MM.1S (cell line): ENCODE measurements around the gene DNTT.
A peak's percentile ranks its signal among the peaks of the same experiment; 100 is the strongest.

Experiments
- DNase-seq: peaks from one replicate; pipeline ENCODE4 v3.0.0-alpha.2; 2015
- H2AFZ ChIP-seq: fragments of 300-600 bp; sonication (generic); 2 replicates; pipeline ENCODE4 v1.6.0; 2016; ENCODE audit warnings: antibody characterized with exemption, low read length
- H3F3A ChIP-seq: fragments of 300-600 bp; sonication (generic); 2 replicates; pipeline ENCODE4 v1.6.1; 2016; ENCODE audit warnings: mild to moderate bottlenecking, antibody characterized with exemption, low read length, moderate library complexity, mixed read lengths; ENCODE audit not compliant: insufficient read depth
- H3K27ac ChIP-seq: fragments of 300-600 bp; sonication (generic); 2 replicates; pipeline ENCODE4 v1.5.1; 2016; ENCODE audit warnings: mild to moderate bottlenecking, low read length
- H3K27me3 ChIP-seq: fragments of 300-600 bp; sonication (generic); replicated peaks from 2 replicates; pipeline ENCODE4 v1.6.0; 2016; ENCODE audit warnings: low read length; ENCODE audit not compliant: insufficient read depth
- H3K36me3 ChIP-seq: fragments of 300-600 bp; sonication (generic); replicated peaks from 2 replicates; pipeline ENCODE4 v1.6.1; 2016; ENCODE audit warnings: mild to moderate bottlenecking, low read length, mixed read lengths; ENCODE audit not compliant: insufficient read depth
- H3K4me1 ChIP-seq: fragments of 300-600 bp; sonication (generic); 2 replicates; pipeline ENCODE4 v1.6.1; 2016; ENCODE audit warnings: low read length, mixed read lengths
- H3K4me2 ChIP-seq: fragments of 300-600 bp; sonication (generic); 2 replicates; pipeline ENCODE4 v1.6.0; 2016; ENCODE audit warnings: low read depth, low read length
- H3K4me3 ChIP-seq: fragments of 300-600 bp; sonication (generic); 2 replicates; pipeline ENCODE4 v1.5.1; 2016; ENCODE audit warnings: low read length, mixed read lengths
- H3K79me2 ChIP-seq: fragments of 300-600 bp; sonication (generic); 2 replicates; pipeline ENCODE4 v1.6.1; 2016; ENCODE audit warnings: mixed run types, low read length, mixed read lengths
- H3K9ac ChIP-seq: fragments of 300-600 bp; sonication (generic); 2 replicates; pipeline ENCODE4 v1.6.1; 2016; ENCODE audit warnings: low read length, mixed read lengths
- H3K9me2 ChIP-seq: fragments of 300-600 bp; sonication (generic); replicated peaks from 2 replicates; pipeline ENCODE4 v1.6.1; 2016; ENCODE audit warnings: mild to moderate bottlenecking, low read length, mixed read lengths; ENCODE audit not compliant: insufficient read depth
- H3K9me3 ChIP-seq: fragments of 300-600 bp; sonication (generic); replicated peaks from 2 replicates; pipeline ENCODE4 v1.6.1; 2016; ENCODE audit warnings: mild to moderate bottlenecking, low read length, mixed read lengths; ENCODE audit not compliant: insufficient read depth
- H4K20me1 ChIP-seq: fragments of 300-600 bp; sonication (generic); 2 replicates; pipeline ENCODE4 v1.6.1; 2016; ENCODE audit warnings: mild to moderate bottlenecking, low read length, moderate library complexity, mixed read lengths; ENCODE audit not compliant: insufficient read depth
- EZH2 ChIP-seq: fragments of 300-600 bp; sonication (generic); optimal IDR thresholded peaks from 2 replicates; pipeline ENCODE3; 2017; ENCODE audit warnings: low read depth, mild to moderate bottlenecking, antibody characterized with exemption, low read length, mixed read lengths
- EZH2phosphoT487 ChIP-seq: fragments of 300-600 bp; sonication (generic); IDR thresholded peaks from 2 replicates; pipeline ENCODE4 v1.6.1; 2018; ENCODE audit warnings: antibody characterized with exemption, low read length
- TF ChIP-seq, protein P1 (sequence below): fragments of 300-600 bp; sonication (generic); IDR thresholded peaks from 2 replicates; pipeline ENCODE4 v1.5.1; 2016; ENCODE audit warnings: antibody characterized with exemption, low read length, mixed read lengths

The DNTT gene

DNA sequence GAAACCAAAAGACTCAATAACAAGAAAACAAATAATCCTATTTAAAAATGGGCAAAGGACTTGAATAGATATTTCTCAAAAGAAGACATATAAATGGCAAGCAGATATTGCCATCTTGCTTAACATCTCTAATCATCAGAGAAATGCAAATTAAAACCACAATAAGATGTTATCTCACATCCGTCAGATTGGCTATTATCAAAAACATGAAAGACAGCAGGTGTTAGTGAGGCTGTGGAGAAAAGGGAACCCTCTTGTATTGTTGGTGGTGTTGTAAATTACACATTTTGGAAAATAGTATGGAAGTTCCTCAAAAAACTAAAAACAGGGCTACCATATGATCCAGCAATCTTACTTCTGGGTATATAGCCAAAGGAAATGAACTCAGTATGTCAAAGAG, 28.9 kb downstream of the DNTT start:
- no peaks in the 10 kb centered on the region for H3K36me3 ChIP-seq
- TF ChIP-seq EZH2phosphoT487 (no peak), EZH2 (no peak)
- TF ChIP-seq, protein P1, sequence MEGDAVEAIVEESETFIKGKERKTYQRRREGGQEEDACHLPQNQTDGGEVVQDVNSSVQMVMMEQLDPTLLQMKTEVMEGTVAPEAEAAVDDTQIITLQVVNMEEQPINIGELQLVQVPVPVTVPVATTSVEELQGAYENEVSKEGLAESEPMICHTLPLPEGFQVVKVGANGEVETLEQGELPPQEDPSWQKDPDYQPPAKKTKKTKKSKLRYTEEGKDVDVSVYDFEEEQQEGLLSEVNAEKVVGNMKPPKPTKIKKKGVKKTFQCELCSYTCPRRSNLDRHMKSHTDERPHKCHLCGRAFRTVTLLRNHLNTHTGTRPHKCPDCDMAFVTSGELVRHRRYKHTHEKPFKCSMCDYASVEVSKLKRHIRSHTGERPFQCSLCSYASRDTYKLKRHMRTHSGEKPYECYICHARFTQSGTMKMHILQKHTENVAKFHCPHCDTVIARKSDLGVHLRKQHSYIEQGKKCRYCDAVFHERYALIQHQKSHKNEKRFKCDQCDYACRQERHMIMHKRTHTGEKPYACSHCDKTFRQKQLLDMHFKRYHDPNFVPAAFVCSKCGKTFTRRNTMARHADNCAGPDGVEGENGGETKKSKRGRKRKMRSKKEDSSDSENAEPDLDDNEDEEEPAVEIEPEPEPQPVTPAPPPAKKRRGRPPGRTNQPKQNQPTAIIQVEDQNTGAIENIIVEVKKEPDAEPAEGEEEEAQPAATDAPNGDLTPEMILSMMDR, result no peak
- H3K9me2 ChIP-seq, result no peaks in the 10 kb centered on the region
- no peak overlapping the region for H3K9ac ChIP-seq
- H3F3A ChIP-seq, result no peaks in the 10 kb centered on the region
- no peak for DNase-seq
- no peak overlapping the region for H3K4me3 ChIP-seq
- no peaks in the 10 kb centered on the region for H3K27me3 ChIP-seq
- no peak overlapping the region for H2AFZ ChIP-seq
- no peaks in the 10 kb centered on the region for H3K9me3 ChIP-seq
- no peaks in the 10 kb centered on the region for H4K20me1 ChIP-seq
- H3K27ac ChIP-seq, result no peak overlapping the region
- H3K4me1 ChIP-seq, result no peaks in the 10 kb centered on the region
- H3K4me2 ChIP-seq, result no peak overlapping the region
- H3K79me2 ChIP-seq, result no peaks in the 10 kb centered on the region

DNA sequence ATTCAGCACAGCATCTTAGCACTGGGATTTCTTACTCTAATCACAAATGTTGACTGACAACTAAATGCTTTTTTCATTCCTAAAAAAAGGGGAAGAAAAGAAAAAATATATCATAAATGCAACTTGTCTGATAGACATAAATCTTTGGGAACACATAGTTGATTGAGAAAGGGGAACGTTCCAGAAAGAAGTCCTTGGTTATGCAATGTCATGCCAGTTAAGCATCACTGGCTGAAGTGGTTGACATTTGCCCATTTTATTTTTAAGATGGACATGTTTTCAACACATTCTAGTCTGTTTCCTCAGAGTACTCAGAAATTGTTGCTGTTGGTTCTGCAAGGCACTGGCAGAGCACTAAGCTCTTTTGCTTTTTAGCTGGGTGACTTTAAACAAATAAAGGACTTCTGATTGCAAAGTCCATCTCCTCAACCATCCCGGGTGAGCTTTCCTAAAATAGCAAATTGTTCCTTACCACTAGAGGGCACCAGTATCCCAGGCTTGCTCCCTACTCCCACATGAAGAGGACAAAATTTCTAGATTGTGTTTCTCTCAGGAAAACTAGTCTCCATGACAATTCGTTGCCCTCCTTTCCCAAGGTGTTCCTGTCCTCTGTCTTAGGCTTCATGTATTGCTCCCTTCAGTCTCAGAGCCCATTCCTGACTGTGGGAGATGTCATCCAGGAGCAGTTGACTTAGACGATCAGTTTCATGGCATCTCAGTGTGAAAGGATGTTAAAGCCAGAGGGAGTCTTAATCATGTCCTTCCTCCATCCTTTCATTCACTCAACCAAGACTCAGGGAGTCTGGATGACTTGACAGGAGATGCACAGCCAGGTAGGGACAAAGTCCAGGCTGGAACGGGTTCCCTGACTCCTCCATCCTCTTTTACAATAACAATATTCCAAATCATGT, 30.6 kb downstream of the DNTT start:
- TF ChIP-seq, protein P1, result peak; percentile 77
- TF ChIP-seq EZH2, result no peak
- Histone ChIP-seq H3K36me3 (no peaks in the 10 kb centered on the region), H3K79me2 (no peaks in the 10 kb centered on the region), H3K27me3 (no peaks in the 10 kb centered on the region), H3K4me2 (no peak overlapping the region), H3K4me3 (no peak overlapping the region), H2AFZ (no peak overlapping the region), H3F3A (no peaks in the 10 kb centered on the region), H3K9me3 (no peaks in the 10 kb centered on the region), H3K9ac (no peak overlapping the region), H3K27ac (no peak overlapping the region), H3K9me2 (no peaks in the 10 kb centered on the region), H4K20me1 (no peaks in the 10 kb centered on the region), H3K4me1 (no peaks in the 10 kb centered on the region)
- DNase-seq, result peak; percentile 13

DNA sequence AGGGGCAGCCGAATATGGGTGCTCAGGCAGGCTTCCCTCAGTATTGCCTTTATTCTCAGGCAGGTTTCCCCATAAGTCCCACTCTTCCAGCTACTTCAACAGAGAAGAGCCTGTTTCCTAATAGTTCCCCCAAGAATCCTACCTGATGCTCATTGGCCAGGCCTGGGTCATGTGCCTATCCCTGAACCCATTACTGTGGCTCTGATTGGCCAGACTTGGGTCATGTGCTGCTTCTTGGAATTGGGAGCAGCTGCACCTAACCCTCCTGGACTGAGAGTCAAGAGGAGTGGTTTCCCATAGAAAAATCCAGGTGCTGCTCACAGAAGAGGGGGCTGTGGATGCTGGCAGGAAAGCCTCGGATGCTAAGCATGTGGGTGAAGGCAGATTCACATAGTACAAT, 32.9 kb downstream of the DNTT start:
- DNase-seq, result no peak
- Histone ChIP-seq H3K27me3 (no peaks in the 10 kb centered on the region), H3K9me2 (no peaks in the 10 kb centered on the region), H3K9ac (no peak overlapping the region), H3K79me2 (no peaks in the 10 kb centered on the region), H3F3A (peaks cover 3% of the 10 kb centered on the region; the same call in 1 of the 2 replicates), H3K4me3 (no peak overlapping the region), H3K9me3 (no peaks in the 10 kb centered on the region), H3K4me2 (no peak overlapping the region), H3K27ac (no peak overlapping the region), H2AFZ (no peak overlapping the region), H3K36me3 (no peaks in the 10 kb centered on the region), H4K20me1 (no peaks in the 10 kb centered on the region), H3K4me1 (peaks cover 12% of the 10 kb centered on the region)
- TF ChIP-seq, protein P1, result no peak
